Fibroblast of lung (primary cell): ENCODE measurements around the gene GNB3.

ENCODE experiments used
- CTCF ChIP-seq, 2 donors: IDR thresholded peaks in 1 of 2; conservative IDR thresholded peaks in 1 of 2; 1 replicate in 1 of 2; 2 replicates in 1 of 2; pipeline ENCODE4 v1.5.1; 2011 to 2012; ENCODE audit warnings: low read length in 2 of 2, control low read depth in 1 of 2, inconsistent platforms in 1 of 2, low read depth in 1 of 2, mild to moderate bottlenecking in 1 of 2
- EZH2 ChIP-seq: IDR thresholded peaks from 2 replicates; pipeline ENCODE4 v1.5.1; 2012; ENCODE audit warnings: low read length, control low read depth, mild to moderate bottlenecking; ENCODE audit errors: missing control alignments

- no peak for TF ChIP-seq CTCF (conservative IDR thresholded peaks at IDR 0.05 in 1 of 2, IDR thresholded peaks at IDR 0.05 in 1 of 2; ENCODE audit: low read depth in 1 of 2, low read length in 2 of 2)
- TF ChIP-seq EZH2: no peak
These were observed 8.7 kb downstream of the GNB3 start for GRCh38 chr12:6849427-6849826.
